ENCODE data around the gene OR2T27.
"Not testable (repeated sequence)": the region's sequence is repeated elsewhere in the genome, so short reads cannot be mapped to it uniquely, and the experiment has no call there.

Gene OR2T27, protein sequence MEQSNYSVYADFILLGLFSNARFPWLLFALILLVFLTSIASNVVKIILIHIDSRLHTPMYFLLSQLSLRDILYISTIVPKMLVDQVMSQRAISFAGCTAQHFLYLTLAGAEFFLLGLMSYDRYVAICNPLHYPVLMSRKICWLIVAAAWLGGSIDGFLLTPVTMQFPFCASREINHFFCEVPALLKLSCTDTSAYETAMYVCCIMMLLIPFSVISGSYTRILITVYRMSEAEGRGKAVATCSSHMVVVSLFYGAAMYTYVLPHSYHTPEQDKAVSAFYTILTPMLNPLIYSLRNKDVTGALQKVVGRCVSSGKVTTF

DNA sequence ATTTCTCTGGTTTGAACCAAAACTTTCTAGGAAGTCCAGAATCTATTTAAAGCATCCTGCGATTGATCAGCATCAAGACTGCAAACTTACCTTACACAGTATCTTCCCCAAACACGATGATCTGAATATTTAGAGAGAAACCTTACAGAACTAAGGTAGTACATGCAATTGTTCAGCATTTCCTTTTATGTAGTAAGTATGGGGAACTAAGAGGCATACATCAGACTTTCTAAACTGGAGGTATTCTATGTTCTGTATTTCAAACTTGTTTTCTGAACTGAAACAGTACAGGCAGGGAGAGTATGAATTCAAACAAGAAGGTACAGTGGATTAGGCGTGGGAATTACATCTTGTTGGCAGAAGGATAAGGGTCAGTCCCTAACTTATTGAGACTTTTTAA, at the start of gene OR2T27:
TSS of gene OR2T27 (minus strand) at position 175 of the 400 bp plus-strand sequence. CDS start 4,644 bp downstream, outside the sequence.
- DNase-seq (ENCODE audit: low read depth, low spot score) = not testable (repeated sequence)

DNA sequence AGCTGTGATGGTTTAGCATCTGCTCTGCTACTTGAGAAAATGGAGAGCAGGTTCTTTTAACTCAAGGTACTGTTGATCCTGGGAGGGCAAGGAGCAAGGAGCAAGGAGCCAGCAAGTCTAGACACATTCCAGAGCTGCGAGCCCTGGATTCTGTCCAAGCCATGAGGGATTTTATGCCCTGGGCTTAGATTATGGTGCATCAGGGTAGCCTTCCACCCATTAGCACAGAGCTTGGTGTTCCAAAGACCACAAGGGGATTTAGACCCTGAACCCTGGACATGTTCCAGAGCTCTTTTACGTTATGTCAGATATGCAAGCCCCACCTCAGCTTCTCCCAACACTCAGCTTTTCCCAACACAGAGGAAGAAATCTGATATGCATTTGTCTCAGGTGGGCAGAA, 49.3 kb upstream of the OR2T27 start:
- DNase-seq (ENCODE audit: low read depth, low spot score) = no peak

DNA sequence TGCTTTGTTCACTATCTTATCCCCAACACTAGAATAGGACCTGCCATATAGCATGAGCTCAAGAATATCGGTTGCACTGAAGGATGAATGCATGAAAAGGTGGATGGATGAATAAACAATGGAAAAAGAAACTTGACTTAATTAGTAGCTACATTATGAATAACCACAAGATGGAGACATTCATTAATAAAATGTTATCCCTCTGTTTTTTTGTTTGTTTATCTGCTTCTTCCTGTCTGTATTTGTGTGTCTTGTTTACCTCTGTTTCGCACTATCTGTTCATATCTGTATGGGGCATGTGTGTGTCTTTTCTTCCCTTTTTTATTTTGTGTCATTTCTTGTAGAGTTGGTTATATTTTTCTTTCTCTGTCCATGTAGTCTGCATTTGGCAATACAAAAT, 48.3 kb upstream of the OR2T27 start:
- no peak for DNase-seq (ENCODE audit: low read depth, low spot score)

- no peak for DNase-seq (ENCODE audit: low read depth, low spot score)
Observed at GRCh38 chr1:248702714-248703113, 47.4 kb upstream of the OR2T27 start, which contains the start of gene OR14I1. TSS of gene OR14I1 (minus strand) at chr1:248702766.

DNA sequence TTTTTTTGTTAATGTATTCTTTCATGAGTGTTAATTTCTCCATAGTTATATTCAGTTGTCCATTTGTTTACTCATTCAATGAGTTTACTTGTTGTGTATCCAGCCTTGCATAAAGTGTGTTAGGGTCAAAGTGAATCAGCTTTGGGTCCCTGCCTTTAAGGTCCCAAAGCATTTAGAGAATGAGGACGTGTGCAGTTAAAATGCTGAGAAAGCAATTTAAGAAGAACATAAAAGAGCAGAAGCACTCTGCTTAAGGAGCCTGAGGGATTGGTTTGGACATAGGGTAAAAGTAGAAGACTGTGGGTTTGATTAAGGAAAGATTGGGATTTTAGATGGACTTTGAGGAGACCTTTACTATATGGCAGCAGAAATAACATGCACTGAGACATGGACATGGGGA, 43.8 kb upstream of the OR2T27 start:
- no peak for DNase-seq (ENCODE audit: low read depth, low spot score)

DNA sequence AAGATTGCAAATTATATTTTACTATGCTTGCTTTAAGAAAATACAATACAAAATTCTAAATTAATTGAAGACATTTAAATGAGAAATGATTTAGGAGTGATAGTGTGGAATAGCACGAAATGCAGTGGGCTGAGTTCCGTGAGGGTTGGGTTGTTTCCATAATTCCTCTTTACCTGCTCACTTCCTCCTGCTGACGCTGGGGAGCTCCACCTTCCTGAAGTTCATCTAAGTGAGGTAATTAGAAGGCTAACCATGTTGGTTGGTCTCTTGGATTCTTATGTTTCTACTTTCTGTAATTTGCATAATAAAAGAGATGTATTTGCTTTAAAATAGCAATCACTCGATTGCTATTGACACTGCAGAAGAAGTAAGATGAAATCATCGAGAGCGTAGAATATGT, 42.6 kb upstream of the OR2T27 start:
- no peak for DNase-seq (ENCODE audit: low read depth, low spot score)

GRCh38 chr1:248696774-248697173, 41.4 kb upstream of the OR2T27 start:
- no peak for DNase-seq (ENCODE audit: low read depth, low spot score)

- DNase-seq (ENCODE audit: low read depth, low spot score) = no peak
Observed at GRCh38 chr1:248696261-248696660, 40.9 kb upstream of the OR2T27 start.

DNA sequence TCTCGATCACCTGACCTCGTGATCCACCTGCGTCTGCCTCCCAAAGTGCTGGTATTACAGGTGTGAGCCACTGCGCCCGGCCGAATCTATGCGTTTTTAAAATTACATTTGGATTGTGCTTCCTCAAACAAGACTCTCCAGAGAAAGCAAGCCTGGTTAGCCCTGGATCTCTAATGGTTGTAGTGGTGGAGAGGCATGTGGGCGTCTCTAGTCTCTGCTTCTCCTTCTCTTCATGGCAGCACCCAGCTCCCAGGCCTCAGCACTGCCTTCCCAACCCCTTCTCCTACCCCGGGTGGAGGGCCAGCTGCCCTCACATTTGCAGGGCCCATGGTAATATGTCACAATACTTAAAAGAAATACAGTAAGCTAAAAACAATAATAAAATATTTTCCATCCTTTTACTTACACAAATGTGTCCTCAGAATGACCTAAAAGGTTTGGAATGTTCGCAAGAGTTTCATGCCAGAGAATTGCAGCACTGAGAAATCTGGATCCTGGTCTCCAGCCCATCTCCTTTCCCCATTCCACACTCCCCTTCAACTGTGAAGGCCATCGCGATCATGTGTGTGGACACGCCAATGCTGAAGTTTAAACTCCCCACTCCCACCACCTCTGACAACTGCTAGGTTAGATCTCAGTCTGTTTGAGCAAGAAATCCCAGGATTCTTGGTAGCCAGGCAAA, 40.3 kb upstream of the OR2T27 start:
- DNase-seq (ENCODE audit: low read depth, low spot score) = no peak

DNA sequence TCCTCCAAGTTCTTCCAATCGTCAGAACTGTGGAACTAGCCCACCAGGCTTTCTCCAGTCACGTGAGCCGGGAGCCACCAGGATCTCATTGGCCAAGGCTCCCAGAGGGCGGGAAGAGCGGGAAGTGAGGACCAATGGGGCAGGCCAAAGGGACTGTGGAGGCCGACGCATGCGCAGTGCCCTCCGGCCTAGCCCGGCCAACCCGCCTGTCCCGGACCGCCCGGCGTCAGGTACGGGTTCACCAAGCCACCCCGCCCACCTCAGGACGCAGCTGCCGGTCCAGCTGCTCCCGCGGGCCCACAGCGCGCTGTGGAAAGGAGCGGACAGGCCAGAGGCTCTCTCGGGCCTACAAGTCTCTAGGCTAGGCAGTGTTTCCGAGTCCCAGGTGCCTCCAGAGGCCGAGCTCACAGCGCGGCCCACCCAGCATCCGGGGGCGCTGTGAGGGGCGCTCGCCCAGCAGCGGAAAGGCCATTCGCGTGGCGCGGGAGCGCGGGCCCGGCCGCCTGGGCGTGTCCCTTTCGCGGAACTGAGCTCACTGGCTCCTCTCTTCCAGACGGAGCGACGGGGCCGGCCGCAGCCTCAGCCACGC, 36.3 kb upstream of the OR2T27 start:
- no peak for DNase-seq (ENCODE audit: low read depth, low spot score)

DNA sequence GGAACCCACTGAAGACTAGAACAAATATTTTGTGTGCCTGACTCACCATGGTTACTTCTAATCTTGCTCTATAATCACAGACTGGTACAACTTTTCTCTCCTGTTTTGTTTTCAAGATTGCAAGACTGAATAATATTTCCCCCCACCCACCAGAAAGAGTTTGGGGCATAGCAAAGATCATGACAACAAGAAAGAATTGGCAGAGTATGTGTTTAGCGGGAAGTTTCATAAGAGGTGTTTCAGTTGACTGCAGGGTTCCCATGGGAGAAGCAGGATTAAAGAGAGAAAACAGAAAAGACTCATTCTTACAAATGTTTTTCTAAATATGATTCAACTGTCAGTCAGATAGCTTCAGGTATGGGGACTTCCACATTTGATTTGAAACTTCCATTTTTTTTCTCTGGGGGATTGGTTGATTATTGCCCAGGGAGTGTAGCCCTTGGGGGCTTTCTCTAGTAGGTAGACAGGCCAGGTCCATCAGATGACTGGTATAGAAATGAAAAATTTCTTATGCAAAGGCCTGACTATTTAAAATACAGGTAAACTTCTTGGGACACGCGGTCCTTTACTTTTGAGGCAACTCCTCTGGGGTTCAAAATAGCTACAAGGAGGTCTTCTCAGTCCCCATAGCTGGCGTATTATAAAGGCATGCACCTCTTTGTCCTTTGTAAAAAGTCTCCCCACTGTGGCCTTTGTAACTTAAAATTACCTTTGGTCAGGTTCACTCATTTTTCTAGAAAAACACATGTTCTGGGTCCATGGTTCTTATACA, 33.4 kb upstream of the OR2T27 start:
- no peak for DNase-seq (ENCODE audit: low read depth, low spot score)

DNA sequence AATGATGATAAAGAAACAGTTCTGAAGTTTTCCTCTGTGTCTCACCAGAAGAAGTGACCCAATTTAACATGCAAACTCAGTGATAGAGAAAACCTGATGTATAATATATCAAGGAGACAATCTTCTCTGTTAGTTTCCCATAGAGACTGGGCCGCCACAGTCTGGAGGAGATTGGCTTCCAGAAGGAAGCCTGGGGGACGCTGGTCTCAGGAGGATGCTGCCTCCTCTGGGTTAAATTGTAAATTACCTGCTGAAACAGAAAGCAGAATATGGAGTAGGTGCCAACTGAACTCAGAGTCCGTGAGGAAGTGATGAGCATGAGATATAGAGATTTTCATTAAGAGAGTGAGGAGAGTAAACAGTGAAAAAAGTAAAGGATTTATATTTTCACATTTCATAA, 31.5 kb upstream of the OR2T27 start:
- DNase-seq (ENCODE audit: low read depth, low spot score) = no peak

GRCh38 chr1:248681651-248682050, 26.3 kb upstream of the OR2T27 start:
- DNase-seq (ENCODE audit: low read depth, low spot score) = no peak

GRCh38 chr1:248670003-248670402, 14.7 kb upstream of the OR2T27 start:
- no peak for DNase-seq (ENCODE audit: low read depth, low spot score)

- not testable (repeated sequence) for DNase-seq (ENCODE audit: low read depth, low spot score)
Observed at GRCh38 chr1:248663453-248664328, 8.4 kb upstream of the OR2T27 start.

GRCh38 chr1:248656797-248657196, 1.5 kb upstream of the OR2T27 start:
- not testable (repeated sequence) for DNase-seq (ENCODE audit: low read depth, low spot score)

DNA sequence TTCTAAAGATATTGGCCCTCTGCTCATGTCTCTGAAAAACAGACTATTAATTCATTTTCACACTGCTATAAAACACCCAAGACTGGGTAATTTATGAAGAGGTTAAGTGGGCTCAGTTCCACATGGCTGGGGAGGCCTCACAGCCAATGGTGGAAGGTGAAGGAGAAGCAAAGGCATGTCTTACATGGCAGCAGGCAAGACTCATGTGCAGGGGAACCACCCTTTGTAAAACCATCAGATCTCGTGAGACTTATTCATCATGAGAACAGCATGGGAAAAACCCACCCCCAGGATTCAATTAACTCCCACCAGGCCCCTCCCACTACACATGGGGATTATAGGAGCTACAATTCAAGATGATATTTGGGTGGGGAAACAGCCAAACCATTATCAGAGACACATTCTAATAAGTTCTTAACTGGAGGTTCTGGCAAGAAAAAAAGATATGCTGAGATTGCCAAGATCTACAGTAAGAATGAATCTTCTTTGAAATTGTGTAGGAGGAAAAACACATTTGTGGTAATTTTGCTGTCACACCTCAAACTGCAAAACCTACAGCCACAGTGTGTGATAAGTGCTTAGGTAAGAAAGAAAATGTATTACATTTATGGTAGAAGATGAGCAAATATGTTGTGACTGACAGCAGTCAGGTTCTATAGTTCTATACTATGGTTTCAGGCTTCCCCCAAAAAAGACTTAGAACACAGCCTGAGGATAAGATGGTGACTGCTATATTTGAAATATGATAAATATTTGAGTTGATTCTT, 6.4 kb downstream of the OR2T27 start:
- DNase-seq (ENCODE audit: low read depth, low spot score) = not testable (repeated sequence)

DNA sequence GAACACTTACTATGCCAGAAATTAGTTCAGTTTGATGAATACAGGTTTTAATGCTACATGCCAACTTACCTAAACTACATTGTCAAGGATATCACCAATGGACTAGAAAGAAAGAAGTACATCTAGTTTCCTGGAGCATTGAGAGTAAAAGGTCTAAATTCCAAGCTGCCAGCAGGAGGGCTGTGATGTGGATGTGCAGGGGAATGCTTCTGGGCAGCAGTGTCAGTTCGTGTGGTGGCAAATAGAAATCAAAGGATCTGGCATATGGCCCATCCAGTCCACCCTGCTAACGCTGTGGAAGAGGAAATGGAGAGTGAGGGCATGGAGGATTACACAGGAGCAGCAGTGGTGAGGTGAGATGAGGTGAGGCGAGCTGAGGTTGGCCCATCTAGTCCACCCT, 10.2 kb downstream of the OR2T27 start, which contains the start of gene OR2T35:
TSS of gene OR2T35 (minus strand) at position 101 of the 400 bp plus-strand sequence. CDS start 6,020 bp downstream, outside the sequence.
- not testable (repeated sequence) for DNase-seq (ENCODE audit: low read depth, low spot score)

GRCh38 chr1:248642971-248643651, 12.2 kb downstream of the OR2T27 start:
- not testable (repeated sequence) for DNase-seq (ENCODE audit: low read depth, low spot score)
